ENCODE data around the gene NSRP1. TPM values are rescaled to one million over a fixed set of nuclear protein-coding genes. Genes with fewer than 3 reads are reported as not detected.

The NSRP1 gene, protein sequence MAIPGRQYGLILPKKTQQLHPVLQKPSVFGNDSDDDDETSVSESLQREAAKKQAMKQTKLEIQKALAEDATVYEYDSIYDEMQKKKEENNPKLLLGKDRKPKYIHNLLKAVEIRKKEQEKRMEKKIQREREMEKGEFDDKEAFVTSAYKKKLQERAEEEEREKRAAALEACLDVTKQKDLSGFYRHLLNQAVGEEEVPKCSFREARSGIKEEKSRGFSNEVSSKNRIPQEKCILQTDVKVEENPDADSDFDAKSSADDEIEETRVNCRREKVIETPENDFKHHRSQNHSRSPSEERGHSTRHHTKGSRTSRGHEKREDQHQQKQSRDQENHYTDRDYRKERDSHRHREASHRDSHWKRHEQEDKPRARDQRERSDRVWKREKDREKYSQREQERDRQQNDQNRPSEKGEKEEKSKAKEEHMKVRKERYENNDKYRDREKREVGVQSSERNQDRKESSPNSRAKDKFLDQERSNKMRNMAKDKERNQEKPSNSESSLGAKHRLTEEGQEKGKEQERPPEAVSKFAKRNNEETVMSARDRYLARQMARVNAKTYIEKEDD
- 6.9 and 8.8 TPM in 2 replicates for polyA plus RNA-seq (2011; rRNA removed)
- polyA minus RNA-seq (2011; rRNA and poly(A)+ RNA removed), result 7.2 and 9.4 TPM in 2 replicates

GRCh38 chr17:30116661-30117551 lies at the start of gene NSRP1:
NSRP1 (plus strand) TSS chr17:30116816; CDS start chr17:30116844, 28 bp downstream.
- TF ChIP-seq CTCF (IDR thresholded peaks at IDR 0.05; ENCODE audit: insufficient read depth, low read depth, low read length), result no peak
- Histone ChIP-seq H3K27me3 (ENCODE audit: control insufficient read depth, insufficient read depth, low read length) (no peaks in the 10 kb centered on the region), H3K4me3 (ENCODE audit: low read depth, low read length) (peak within 1 kb of the TSS; percentile 72), H3K36me3 (ENCODE audit: control insufficient read depth, insufficient read depth, low read length) (no peaks in the 10 kb centered on the region)
- CTCF ChIA-PET, result interaction anchor here (0.6 to 1.9 kb wide), 5 partner anchors 8 to 361 kb away, joined by 3 to 8 read pairs (median 3); no protein-coding TSS in a partner anchor
- peak; percentile 76 for DNase-seq (ENCODE audit: low read depth)
- POLR2A ChIA-PET, result no interaction called here

- 0 out of 2 replicates have a peak, but pooled peaks cover 1% of the 10 kb centered on the region for H3K27me3 ChIP-seq (ENCODE audit: control insufficient read depth, insufficient read depth, low read length)
- H3K36me3 ChIP-seq (ENCODE audit: control insufficient read depth, insufficient read depth, low read length), result no peaks in the 10 kb centered on the region
- no peak for TF ChIP-seq CTCF (IDR thresholded peaks at IDR 0.05; ENCODE audit: insufficient read depth, low read depth, low read length)
- no peak overlapping the region for H3K4me3 ChIP-seq (ENCODE audit: low read depth, low read length)
- ChIA-PET CTCF (interaction anchor here (1.4 kb wide), 1 partner anchor 25 kb away, joined by 3 read pairs; no protein-coding TSS in a partner anchor), POLR2A (no interaction called here)
- no peak for DNase-seq (ENCODE audit: low read depth)
These were observed 48.2 kb upstream of the NSRP1 start for GRCh38 chr17:30068465-30068864.

DNA sequence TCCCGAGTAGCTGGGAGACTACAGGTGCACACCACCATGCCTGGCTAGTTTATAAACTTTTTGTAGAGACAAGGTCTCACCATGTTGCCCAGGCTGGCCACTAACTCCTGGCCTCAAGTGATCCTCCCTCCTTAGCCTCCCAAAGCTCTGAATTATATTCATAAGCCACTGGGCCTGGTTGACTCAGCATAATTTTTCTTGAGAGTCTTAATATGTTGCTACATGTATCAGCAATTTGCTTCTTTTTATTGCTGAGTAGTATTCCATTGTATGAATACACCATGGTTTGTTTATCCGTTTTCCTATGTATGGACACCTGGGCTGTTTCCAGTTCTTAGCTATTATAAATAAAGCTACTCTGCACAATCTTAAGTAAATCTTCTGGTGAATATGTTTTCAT lies 42.4 kb upstream of the NSRP1 start:
- no peak for TF ChIP-seq CTCF (IDR thresholded peaks at IDR 0.05; ENCODE audit: insufficient read depth, low read depth, low read length)
- ChIA-PET POLR2A (no interaction called here), CTCF (interaction anchor here (0.7 to 1.0 kb wide), 2 partner anchors 19 to 143 kb away, joined by 3 to 4 read pairs; no protein-coding TSS in a partner anchor)
- Histone ChIP-seq H3K27me3 (ENCODE audit: control insufficient read depth, insufficient read depth, low read length) (peaks cover 7% of the 10 kb centered on the region), H3K36me3 (ENCODE audit: control insufficient read depth, insufficient read depth, low read length) (no peaks in the 10 kb centered on the region), H3K4me3 (ENCODE audit: low read depth, low read length) (no peak overlapping the region)
- no peak for DNase-seq (ENCODE audit: low read depth)

DNA sequence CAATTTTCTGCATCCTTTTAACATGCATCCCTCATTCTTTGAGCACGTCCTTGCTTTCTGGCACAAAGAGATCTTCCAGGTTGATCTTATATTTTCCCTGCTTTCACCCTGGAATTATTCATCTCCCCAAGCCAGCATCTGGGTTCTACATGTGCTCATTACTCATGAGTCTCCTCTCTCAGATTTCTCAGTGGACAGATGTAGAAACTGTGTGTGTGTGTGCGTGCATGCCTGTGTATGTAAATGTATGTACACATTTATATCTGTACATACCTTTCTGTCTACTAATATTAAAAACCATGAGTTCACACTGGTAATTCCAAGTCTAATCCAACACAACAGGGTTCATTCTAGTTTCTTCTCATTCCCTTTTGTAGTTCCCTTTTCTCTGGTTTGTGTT lies 41.9 kb upstream of the NSRP1 start:
- DNase-seq (ENCODE audit: low read depth), result no peak
- ChIA-PET CTCF (interaction anchor here (0.7 to 1.0 kb wide), 2 partner anchors 19 to 144 kb away, joined by 3 to 4 read pairs; no protein-coding TSS in a partner anchor), POLR2A (no interaction called here)
- no peak for TF ChIP-seq CTCF (IDR thresholded peaks at IDR 0.05; ENCODE audit: insufficient read depth, low read depth, low read length)
- H3K27me3 ChIP-seq (ENCODE audit: control insufficient read depth, insufficient read depth, low read length), result peaks cover 7% of the 10 kb centered on the region
- no peak overlapping the region for H3K4me3 ChIP-seq (ENCODE audit: low read depth, low read length)
- no peaks in the 10 kb centered on the region for H3K36me3 ChIP-seq (ENCODE audit: control insufficient read depth, insufficient read depth, low read length)

Measured in BJ (cell line).